ENCODE results near the gene NEURL4. TPM values are rescaled to one million over a fixed set of nuclear protein-coding genes. Genes with fewer than 3 reads are reported as not detected.
A peak's percentile ranks its signal among the peaks of the same experiment; 100 is the strongest.

Gene NEURL4
- total and polyA plus RNA-seq, 2 experiments from 2014 or later, result 6.3 to 42.3 TPM

GRCh38 chr17:7280519-7281073, 48.5 kb downstream of the NEURL4 start:
- Histone ChIP-seq H3K4me3 (peak overlapping the region; percentile 89), H4K20me1 (replicated peaks; ENCODE audit: insufficient read depth) (peaks cover under 1% of the 10 kb centered on the region; the same call in 1 of the 2 replicates), H3K4me2 (peak overlapping the region; percentile 86), H3K79me2 (replicated peaks; ENCODE audit: insufficient read depth) (no peaks in the 10 kb centered on the region), H3K4me1 (ENCODE audit: insufficient read depth) (peaks cover 13% of the 10 kb centered on the region; the same call in 1 of the 2 replicates), H3F3A (replicated peaks; ENCODE audit: low read depth) (peaks cover 15% of the 10 kb centered on the region; the same call in 1 of the 2 replicates), H3K9me2 (ENCODE audit: insufficient read depth) (no peaks in the 10 kb centered on the region), H3K27ac (ENCODE audit: low read depth) (peak overlapping the region; percentile 70; the same call in 1 of the 2 replicates), H3K36me3 (ENCODE audit: insufficient read depth) (peaks cover 2% of the 10 kb centered on the region; the same call in 1 of the 2 replicates), H2AFZ (peak overlapping the region; percentile 76), H3K27me3 (ENCODE audit: insufficient read depth) (peaks cover 10% of the 10 kb centered on the region)
- Mint-ChIP-seq H3K36me3 (ENCODE audit: low read depth) (no peaks in the 10 kb centered on the region; the same call in 2 of the 3 replicates), H3K4me3 (peak overlapping the region; percentile 59), H3K4me1 (peaks cover 24% of the 10 kb centered on the region), H3K27me3 (ENCODE audit: insufficient read depth, low read depth, poor library complexity) (peaks cover 17% of the 10 kb centered on the region), H3K27ac (peak overlapping the region; percentile 83), H3K9me3 (no peaks in the 10 kb centered on the region; the same call in 2 of the 3 replicates)
- peak; percentile 97 for DNase-seq (ENCODE audit: low spot score)
- TF ChIP-seq POLR2AphosphoS5 (IDR thresholded peaks at IDR 0.05; ENCODE audit: low read depth) (no peak), ZNF331 (CRISPR knock-in tag; IDR thresholded peaks at IDR 0.05; ENCODE audit: low read depth) (no peak), STAT1 (IDR thresholded peaks at IDR 0.05; ENCODE audit: unreplicated experiment) (no peak), CREB1 (CRISPR knock-in tag; IDR thresholded peaks at IDR 0.05; ENCODE audit: low read depth) (peak; percentile 55; the same call in 1 of the 2 replicates), CTCF (conservative IDR thresholded peaks at IDR 0.05; ENCODE audit: low read depth in 2 of 2) (peak; percentile 73 to 94)
- ATAC-seq, result peak; percentile 77

GRCh38 chr17:7279448-7279847, 49.7 kb downstream of the NEURL4 start:
- Histone ChIP-seq H3F3A (replicated peaks; ENCODE audit: low read depth) (peaks cover 15% of the 10 kb centered on the region; the same call in 1 of the 2 replicates), H3K9me2 (ENCODE audit: insufficient read depth) (no peaks in the 10 kb centered on the region), H3K4me3 (no peak overlapping the region), H3K36me3 (ENCODE audit: insufficient read depth) (no peaks in the 10 kb centered on the region), H3K27ac (ENCODE audit: low read depth) (no peak overlapping the region), H3K4me1 (ENCODE audit: insufficient read depth) (peaks cover 13% of the 10 kb centered on the region; the same call in 1 of the 2 replicates), H3K79me2 (replicated peaks; ENCODE audit: insufficient read depth) (no peaks in the 10 kb centered on the region), H4K20me1 (replicated peaks; ENCODE audit: insufficient read depth) (no peaks in the 10 kb centered on the region; the same call in 1 of the 2 replicates), H2AFZ (peak overlapping the region; percentile 8), H3K4me2 (peak overlapping the region; percentile 76; the same call in 1 of the 2 replicates), H3K27me3 (ENCODE audit: insufficient read depth) (peaks cover 10% of the 10 kb centered on the region)
- no peak for ATAC-seq
- Mint-ChIP-seq H3K36me3 (ENCODE audit: low read depth) (no peaks in the 10 kb centered on the region; the same call in 2 of the 3 replicates), H3K27me3 (ENCODE audit: insufficient read depth, low read depth, poor library complexity) (peaks cover 15% of the 10 kb centered on the region), H3K4me3 (peak overlapping the region; percentile 26; the same call in 1 of the 3 replicates), H3K9me3 (no peaks in the 10 kb centered on the region; the same call in 2 of the 3 replicates), H3K27ac (no peak overlapping the region), H3K4me1 (peaks cover 24% of the 10 kb centered on the region)
- DNase-seq (ENCODE audit: low spot score), result no peak
- TF ChIP-seq EZH2 (IDR thresholded peaks at IDR 0.05; ENCODE audit: low read depth, unreplicated experiment) (no peak), CREB1 (CRISPR knock-in tag; IDR thresholded peaks at IDR 0.05; ENCODE audit: low read depth) (no peak), ZNF462 (CRISPR knock-in tag; IDR thresholded peaks at IDR 0.05) (no peak), JUNB (IDR thresholded peaks at IDR 0.05; ENCODE audit: unreplicated experiment) (no peak), CTCF (conservative IDR thresholded peaks at IDR 0.05; ENCODE audit: low read depth in 2 of 2) (no peak), ZNF331 (CRISPR knock-in tag; IDR thresholded peaks at IDR 0.05; ENCODE audit: low read depth) (no peak)

All from GM23338 (cell line).